HPDE6-E6E7 (cell line): ENCODE results near the gene SREBF2.

ENCODE experiments used
- DNase-seq: peaks from one replicate; pipeline ENCODE4 v3.0.0; 2011; ENCODE audit warnings: missing footprints; ENCODE audit errors: extremely low spot score

The SREBF2 gene

GRCh38 chr22:41920271-41920976 is 87.5 kb downstream of the SREBF2 start:
- DNase-seq = no peak

- no peak for DNase-seq
These were observed 89.4 kb downstream of the SREBF2 start for GRCh38 chr22:41922328-41922727.

DNA sequence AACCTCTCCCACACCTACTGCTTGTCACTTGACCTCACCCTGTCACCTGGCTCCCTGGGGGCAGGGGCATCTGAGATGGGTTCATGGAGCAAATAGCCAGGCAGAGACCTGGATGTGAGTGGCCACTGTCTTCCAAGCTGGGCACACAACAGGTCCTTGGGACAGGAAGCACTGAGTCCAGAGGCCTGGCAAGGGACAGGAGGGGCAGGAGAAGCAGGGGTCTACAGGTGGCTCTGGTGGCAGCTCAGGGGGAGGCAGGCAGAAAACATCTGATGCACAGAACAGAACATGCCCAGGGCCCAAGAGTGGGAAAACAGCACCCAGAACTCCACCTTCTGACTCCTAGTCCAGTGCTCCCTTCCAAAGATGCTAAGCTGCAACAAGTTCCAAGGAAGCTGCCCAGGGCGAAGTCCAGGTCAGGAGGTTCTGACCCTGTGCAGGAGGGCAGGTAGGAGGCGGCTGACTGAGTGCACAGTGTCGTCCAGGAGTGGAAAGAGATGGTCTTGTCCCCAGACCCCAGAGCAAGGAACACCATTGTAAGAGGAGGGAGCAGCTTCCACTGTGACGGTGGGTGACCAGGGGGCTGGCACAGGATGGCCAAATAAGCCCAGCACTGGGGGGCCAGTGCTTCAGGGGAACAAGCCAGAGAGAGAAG is 90.2 kb downstream of the SREBF2 start:
- no peak for DNase-seq

- no peak for DNase-seq
These were observed 90.8 kb downstream of the SREBF2 start for GRCh38 chr22:41923595-41924276.

DNA sequence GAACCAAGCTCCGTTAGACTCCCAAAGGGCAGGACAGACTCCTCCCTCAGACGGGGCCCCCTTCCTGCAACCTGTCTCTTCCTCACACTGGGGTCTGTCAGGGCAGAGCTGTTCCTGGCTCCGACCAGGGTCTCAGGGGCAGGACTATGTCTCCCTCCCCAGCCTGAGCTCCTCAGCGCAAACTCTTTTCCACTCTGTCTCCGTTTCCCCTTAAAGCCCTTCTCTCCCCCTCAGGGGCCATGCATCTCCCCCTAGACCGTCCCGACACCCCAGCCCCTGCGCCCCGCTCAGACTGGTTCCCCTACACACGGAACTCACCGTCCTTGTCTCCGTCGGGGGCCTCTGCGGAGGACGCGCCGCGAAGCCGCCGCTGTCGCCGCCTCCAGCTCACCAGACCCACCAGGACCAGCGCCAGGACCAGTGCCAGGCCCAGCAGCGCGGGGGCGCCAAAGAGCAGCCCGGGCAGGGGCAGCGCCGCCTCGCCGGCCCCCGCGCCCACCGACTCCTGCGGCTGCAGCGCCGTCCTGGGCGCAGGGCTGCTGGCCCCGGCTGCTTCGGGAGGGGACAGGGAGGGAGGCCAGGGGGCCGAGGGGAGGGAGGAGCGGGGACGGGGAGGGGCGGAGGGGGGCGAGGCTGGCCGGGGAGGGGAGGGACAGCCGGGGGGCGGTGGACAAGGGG is 93.0 kb downstream of the SREBF2 start:
- DNase-seq = no peak

DNA sequence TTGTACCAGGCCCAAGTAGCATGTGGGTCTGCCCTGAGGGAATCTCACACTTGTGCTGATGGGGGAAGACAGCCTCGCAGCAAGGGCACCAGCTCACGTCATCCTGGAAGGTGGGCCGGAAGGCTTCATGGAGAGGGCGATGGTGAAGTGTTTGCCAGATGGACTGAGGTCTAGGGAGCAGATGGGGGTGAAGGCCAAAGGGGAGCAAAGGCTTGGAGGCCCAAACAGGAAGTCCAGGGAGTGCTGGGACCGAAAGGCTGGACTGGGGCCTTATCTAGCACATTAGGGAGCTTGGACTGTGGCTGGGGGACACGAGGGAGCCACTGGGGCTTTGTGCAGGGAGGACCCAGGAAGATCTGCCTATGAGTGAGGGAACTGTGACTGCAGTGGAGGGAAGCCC is 94.9 kb downstream of the SREBF2 start:
- no peak for DNase-seq

DNA sequence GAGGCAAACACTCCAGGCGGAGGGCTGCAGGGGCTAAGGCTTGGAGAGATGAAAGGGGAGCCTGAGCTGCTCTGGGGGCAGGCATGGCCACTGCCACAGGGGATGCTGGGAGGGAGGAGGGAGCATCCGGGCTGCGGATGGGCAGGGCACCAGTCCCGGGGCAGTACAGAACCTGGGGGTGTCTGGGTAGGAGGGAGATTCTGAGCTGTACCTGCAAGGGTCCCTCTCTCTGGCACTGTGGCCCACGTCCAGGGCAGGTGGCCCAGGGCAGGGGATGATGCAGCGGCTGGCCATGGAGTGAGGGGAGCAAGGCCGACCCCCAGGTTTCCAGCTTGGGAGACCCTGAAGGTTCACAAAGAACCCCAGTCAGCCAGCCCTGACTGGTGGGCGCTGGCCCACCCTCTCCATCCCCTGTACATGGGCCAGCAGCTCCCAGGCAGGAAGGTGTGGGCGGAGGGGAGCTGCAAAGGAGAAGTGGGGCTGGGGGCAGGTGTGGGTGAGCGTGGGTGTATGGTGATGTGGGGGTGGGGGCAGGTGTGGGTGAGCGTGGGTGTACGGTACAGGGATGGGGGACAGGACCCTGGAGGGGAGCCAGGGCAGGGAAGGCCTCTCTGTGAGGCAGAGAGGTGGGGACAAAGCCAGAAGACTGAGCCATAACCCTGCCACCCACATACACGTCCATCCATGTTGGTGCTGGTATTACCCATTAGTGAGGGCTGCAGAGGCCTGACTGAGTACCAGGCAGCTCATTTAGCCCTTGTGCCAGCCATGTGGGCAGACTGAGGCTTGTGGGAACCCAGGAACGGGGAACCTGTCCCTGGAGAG is 95.9 kb downstream of the SREBF2 start:
- DNase-seq = no peak

DNA sequence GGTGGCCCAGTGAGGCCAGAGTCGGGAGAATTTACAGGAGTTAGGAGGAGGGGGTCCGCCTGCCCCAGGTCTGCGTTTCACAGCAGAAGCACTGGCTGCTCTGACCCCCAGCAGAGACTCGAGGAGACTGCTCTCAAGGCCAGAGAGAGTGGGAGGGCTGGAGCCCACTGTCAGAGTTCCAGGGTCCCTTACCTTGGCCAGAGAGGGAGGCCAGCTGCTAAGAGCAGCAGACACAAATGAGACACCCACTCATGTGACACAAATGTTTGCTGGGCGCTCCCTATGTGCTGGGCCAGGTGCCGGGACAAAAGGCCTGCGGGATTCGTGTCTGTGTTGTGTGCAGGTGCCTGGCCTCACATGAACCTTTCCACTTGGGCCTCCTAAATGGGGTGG is 96.5 kb downstream of the SREBF2 start:
- no peak for DNase-seq

DNA sequence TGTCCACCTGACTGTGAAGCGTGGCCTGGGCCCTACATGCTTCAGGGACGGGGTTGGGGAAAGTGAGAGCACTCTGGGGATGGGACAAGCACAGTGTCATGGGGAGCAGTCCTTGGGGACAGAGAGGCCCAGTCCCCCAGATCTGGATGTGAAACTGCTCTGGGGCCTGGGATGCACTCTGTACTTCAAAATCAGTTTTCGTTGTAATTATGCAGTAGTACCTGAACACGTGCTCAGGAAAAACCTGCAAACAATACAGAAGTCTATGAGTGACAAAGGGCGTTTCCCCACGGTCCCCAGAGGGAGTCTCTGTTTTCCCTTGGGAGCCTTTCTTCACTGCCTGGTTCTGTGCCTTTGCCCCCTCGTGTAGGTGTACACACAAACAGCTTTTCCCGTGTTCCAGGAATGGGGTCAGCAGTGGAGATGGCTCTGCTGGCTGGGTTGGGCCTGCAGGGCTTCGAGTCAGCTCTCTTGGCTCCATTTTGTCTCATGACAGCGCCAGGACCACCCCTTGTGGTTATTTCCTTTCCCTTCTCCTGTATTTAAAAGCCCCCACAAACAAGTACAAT is 98.9 kb downstream of the SREBF2 start:
- DNase-seq = no peak

DNA sequence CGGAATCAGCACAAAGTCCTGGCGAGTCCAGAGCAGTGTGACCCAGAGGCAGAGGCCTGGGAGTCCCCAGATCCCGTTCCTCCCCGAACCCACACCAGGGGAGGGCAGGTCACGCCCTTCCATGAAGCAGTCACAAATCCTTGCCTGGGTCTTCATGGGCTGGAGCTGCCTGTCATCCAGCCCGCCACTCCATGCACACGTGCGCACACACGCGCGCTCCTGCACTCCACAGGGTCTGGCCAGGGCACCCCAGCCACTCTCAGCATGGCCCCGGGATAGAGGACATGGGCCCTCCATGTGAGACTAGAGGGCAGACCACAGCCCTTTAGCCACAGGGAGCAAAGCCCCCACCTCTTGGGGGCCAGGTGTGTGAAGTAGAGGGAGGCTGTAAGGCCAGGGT is 99.4 kb downstream of the SREBF2 start:
- no peak for DNase-seq

DNA sequence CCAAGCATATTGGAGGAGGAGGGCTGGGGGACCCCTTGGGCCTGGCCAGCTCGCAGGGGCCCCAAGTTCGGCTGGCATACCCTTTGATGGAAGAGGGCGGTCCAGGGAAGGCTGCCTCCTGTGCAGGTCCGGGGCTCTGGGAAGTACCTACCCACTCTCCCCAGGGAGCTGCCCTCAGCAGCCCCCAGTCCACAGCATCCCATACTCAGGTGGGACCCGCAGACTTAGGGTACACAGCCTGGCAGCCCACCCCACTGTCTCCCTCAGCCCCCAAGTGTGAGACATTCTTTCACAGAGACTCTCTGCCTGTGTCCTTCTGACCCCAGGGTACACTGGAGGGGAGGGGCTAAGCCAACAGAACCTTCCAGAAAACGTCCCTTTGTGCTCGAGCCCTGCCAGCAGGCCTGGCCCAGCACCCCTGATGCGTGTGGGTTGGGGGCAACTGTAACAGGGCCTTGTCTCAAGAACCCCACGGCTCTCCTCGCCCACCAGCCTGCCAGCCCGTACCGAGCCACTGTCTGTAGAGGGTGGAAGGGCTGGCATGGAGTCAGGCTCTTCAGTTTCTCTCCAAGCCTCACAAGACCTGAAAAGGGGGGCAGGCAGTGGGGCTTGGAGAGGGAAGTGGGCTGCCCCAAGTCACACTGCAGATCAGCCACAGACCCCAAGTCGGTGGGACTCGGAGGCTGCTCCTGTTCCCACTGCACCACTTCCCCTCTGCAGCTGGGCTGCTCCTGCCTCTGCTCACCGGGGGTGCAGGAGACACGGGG is 100.7 kb downstream of the SREBF2 start:
- DNase-seq = no peak

GRCh38 chr22:41934284-41935014 is 101.5 kb downstream of the SREBF2 start:
- no peak for DNase-seq

DNA sequence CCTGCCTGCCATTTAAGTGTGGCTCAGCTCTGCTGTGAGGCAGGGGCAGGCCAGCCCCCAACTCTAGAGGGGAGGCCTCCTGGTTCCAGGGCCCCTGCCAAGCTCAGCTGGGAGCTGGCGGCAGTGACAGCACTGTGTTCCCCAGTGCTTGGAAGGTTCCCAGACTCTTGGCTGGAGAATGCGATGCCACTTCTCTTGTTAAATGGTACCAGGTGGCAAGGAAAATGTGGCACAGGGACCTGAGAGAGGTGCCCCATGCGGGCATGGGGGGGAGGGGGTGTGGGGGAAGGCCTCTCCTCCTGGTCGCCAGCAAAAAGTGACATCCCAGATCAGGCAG is 102.1 kb downstream of the SREBF2 start:
- DNase-seq = no peak

DNA sequence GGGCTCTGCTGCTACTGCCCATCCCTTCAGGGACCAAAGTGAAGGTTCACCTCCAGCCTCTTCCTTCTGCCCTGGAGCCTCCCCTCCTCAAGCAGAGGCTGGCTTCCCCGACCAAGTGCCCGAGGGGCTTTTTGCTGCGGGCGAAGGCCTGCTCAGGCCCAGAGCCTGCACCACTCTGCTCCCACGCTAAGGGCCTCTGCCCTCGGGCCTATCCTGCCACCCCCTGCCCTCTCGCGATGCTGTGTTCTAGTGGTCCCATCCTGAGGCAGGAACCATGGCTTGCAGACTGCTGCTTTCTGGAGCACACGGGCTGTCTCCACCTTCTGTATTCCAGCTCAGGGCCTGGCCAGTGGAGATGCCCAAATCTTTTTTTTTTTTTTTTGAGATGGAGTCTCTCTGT is 102.6 kb downstream of the SREBF2 start:
- no peak for DNase-seq

DNA sequence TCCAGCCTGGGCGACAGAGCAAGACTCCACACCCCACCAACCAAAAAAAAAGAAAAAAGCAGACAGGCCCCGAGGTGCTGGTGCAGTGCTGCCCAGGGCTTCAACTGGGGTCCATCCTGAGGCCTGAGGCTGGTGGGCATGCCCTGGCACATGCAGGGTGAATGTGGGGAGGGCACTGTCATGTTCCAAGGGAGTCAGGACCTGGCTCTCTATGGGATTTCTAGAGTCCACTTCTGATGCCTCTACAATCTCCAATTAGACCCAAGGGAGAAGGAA is 103.9 kb downstream of the SREBF2 start:
- DNase-seq = no peak

- DNase-seq = no peak
These were observed 107.3 kb downstream of the SREBF2 start for GRCh38 chr22:41939981-41940831.

DNA sequence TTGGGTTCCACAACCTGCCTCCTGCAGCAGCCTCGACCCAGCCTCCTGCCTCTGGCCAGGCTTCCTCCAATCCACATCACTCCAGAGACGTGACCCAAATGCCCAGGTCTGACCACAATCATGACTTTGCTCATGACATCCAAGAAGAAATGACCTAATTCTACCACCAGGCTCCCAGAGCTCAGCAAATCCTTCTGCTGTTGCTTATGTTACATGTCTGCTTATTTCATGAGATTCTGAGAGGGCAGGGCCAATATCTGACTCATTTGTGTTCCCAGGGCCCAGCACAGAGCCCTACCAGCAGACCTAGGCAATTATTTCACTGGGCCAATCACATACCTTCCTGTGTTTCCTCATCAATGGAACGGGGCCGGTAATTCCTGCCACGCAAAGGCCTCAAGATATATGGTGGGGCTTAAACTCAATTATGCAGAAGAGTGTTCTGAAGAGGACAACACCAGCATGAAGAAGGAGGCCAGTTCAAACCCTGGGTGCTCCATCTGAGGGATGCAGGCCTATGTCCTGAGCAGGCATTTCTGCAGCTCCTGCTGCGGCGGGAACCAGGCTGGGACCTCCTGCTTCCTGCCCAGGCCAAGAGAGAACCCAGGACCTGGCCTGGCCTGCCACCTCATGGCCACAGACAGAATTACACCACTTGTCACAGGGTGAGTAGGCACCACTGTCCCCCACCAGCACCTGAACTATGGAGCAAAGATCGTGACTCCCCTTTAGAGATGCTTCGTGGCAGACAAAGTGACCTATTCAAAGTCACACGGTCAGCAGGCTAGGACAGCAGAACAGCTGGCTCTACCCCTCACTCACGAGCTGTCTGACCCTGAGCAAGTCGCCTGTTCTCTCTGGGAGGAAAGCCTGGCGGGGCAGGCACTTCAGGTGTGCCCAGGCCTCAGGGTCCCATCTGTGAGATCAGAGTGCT is 108.2 kb downstream of the SREBF2 start:
- DNase-seq = peak; percentile 66

DNA sequence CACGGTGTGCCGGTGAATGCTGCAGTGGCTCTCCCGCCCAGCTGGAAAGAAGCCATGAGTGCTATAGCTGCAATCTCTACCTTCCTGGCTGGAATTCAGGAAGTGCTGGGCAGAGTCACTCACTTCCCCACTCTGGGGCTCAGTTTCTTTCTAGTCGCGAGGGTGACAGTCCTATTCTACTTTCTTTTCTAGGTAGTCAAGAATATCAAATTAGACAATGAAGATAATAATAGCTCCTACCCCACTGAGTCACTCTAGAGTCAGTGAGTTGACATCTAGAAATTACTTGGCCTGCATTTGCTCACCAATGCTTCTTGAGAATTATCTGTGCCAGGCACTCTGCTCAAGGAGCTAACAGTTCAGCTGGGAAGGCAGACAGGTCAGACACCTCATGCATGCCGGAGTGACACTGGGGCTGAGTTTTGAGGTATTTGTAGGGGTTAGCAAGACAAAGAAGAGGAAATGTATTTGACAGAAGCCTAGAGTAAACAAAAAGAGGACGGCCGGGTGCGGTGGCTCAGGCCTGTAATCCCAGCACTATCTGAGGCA is 110.8 kb downstream of the SREBF2 start:
- no peak for DNase-seq
